HepG2 (cell line): Measurements from ENCODE around the gene ARL2. TPM values are rescaled to one million over a fixed set of nuclear protein-coding genes. Genes with fewer than 3 reads are reported as not detected.

ENCODE experiments used
- GABPA ChIP-seq, 2 experiments: IDR thresholded peaks; 2 replicates each; pipeline ENCODE4 v1.6.1; 2011 to 2016; ENCODE audit warnings: low read depth in 2 of 2, low read length in 1 of 2, missing biosample characterization in 1 of 2, missing genetic modification characterization in 1 of 2
- HES4 ChIP-seq: sonication (generic); formaldehyde crosslinking; IDR thresholded peaks from 2 replicates; pipeline ENCODE4 v1.9.0; 2021; ENCODE audit warnings: mild to moderate bottlenecking, missing genetic modification reagents, borderline replicate concordance
- HINFP ChIP-seq: sonication (generic); formaldehyde crosslinking; IDR thresholded peaks from 2 replicates; pipeline ENCODE4 v1.4.0; 2020; ENCODE audit warnings: low read depth, mild to moderate bottlenecking, missing genetic modification reagents
- HNRNPH1 ChIP-seq: fragments of 200-400 bp; formaldehyde crosslinking; optimal IDR thresholded peaks from 2 replicates; pipeline ENCODE3; 2017; ENCODE audit warnings: mild to moderate bottlenecking, low read depth, low read length
- NFYC ChIP-seq: IDR thresholded peaks from 2 replicates; pipeline ENCODE4 v1.6.1; 2016; ENCODE audit warnings: missing genetic modification reagents, missing compliant biosample characterization
- PAXIP1 ChIP-seq: sonication (generic); formaldehyde crosslinking; conservative IDR thresholded peaks from 2 replicates; pipeline ENCODE4 v1.4.0; 2020; ENCODE audit warnings: mild to moderate bottlenecking, missing genetic modification reagents, moderate library complexity
- STAT5B ChIP-seq: sonication (generic); formaldehyde crosslinking; IDR thresholded peaks from 2 replicates; pipeline ENCODE4 v1.4.0; 2020; ENCODE audit warnings: missing genetic modification reagents
- TEAD3 ChIP-seq: optimal IDR thresholded peaks from 2 replicates; pipeline ENCODE3; 2016; ENCODE audit warnings: borderline replicate concordance
- TFE3 ChIP-seq: IDR thresholded peaks from 2 replicates; pipeline ENCODE4 v1.6.1; 2016
- ZBTB2 ChIP-seq: sonication (generic); formaldehyde crosslinking; IDR thresholded peaks from 2 replicates; pipeline ENCODE4 v1.8.0; 2022; ENCODE audit warnings: low read depth, missing genetic modification reagents
- ZFP62 ChIP-seq: sonication (generic); formaldehyde crosslinking; IDR thresholded peaks from 2 replicates; pipeline ENCODE4 v1.4.0; 2020; ENCODE audit warnings: missing genetic modification reagents
- ZHX2 ChIP-seq, 2 experiments: sonication (generic) in 1 of 2; formaldehyde crosslinking in 1 of 2; IDR thresholded peaks; 2 replicates each; pipeline versions ENCODE4 v1.6.1 to v1.9.0; 2014 to 2022; ENCODE audit warnings: antibody characterized with exemption in 1 of 2, borderline replicate concordance in 1 of 2, inconsistent platforms in 1 of 2, low read depth in 1 of 2, missing genetic modification reagents in 1 of 2
- ZNF772 ChIP-seq: sonication (generic); formaldehyde crosslinking; IDR thresholded peaks from 2 replicates; pipeline ENCODE4 v1.5.0; 2020; ENCODE audit warnings: mild to moderate bottlenecking, missing genetic modification reagents
- ZNF790 ChIP-seq: sonication (generic); formaldehyde crosslinking; IDR thresholded peaks from 2 replicates; pipeline ENCODE4 v1.8.0; 2022; ENCODE audit warnings: missing genetic modification reagents, mild to moderate bottlenecking, borderline replicate concordance
- polyA plus RNA-seq, 8 experiments: library from polyadenylated mRNA; depleted of rRNA in 3 of 8; stranded (reverse) in 7 of 8; unstranded in 1 of 8; fragments of >200 nt; fragmentation: Illumina TruSeq in 4 of 8; extraction: Trizol in 4 of 8; gene quantifications; 2 replicates each; pipeline versions ENCODE4 v1.2.1 to v1.2.3, GENCODE V29; 2011 to 2016; ENCODE audit warnings: low read depth in 4 of 8, missing spikeins in 1 of 8, mixed read lengths in 1 of 8; ENCODE audit not compliant: insufficient read depth in 1 of 8
- total RNA-seq, 5 experiments: library from RNA; depleted of rRNA; stranded (reverse); fragments of >200 nt; fragmentation: Illumina TruSeq; extraction: Trizol; gene quantifications; 2 replicates each; pipeline ENCODE4 v1.2.3, GENCODE V29; 2016; ENCODE audit warnings: low read depth in 1 of 5

The ARL2 gene
- total and polyA plus RNA-seq, 2 of the 13 experiments (the other 11 are each of a cell fraction or from before 2014, with no cell fraction given): 82.9 to 84.4 TPM

GRCh38 chr11:65065851-65066250 lies 51.9 kb downstream of the ARL2 start (continued):
- no peak for TF ChIP-seq HINFP (CRISPR knock-in tag)
- no peak for TF ChIP-seq ZBTB2 (CRISPR knock-in tag)
- no peak for TF ChIP-seq GABPA (IDR thresholded peaks at IDR 0.05; ENCODE audit: low read depth, low read length)
- peak; percentile 12; the same call in 1 of the 2 replicates for TF ChIP-seq GABPA (CRISPR knock-in tag; IDR thresholded peaks at IDR 0.05; ENCODE audit: low read depth)
- peak; percentile 83 for TF ChIP-seq PAXIP1 (CRISPR knock-in tag)
- peak; percentile 25 for TF ChIP-seq HNRNPH1
- no peak; the same call in 1 of the 2 replicates for TF ChIP-seq ZNF772
- TF ChIP-seq ZHX2 (IDR thresholded peaks at IDR 0.05; ENCODE audit: low read depth): no peak
- TF ChIP-seq ZHX2 (CRISPR knock-in tag; IDR thresholded peaks at IDR 0.05; ENCODE audit: borderline replicate concordance): no peak
- TF ChIP-seq STAT5B: no peak
- no peak for TF ChIP-seq ZNF790 (CRISPR knock-in tag)
- TF ChIP-seq TEAD3: no peak
- no peak for TF ChIP-seq ZFP62
- TF ChIP-seq HES4 (CRISPR knock-in tag): no peak
- no peak for TF ChIP-seq NFYC (CRISPR knock-in tag)
- no peak for TF ChIP-seq TFE3 (CRISPR knock-in tag)
